ENCODE data around the gene PDGFB.
"Not testable (repeated sequence)": the region's sequence is repeated elsewhere in the genome, so short reads cannot be mapped to it uniquely, and the experiment has no call there.

PDGFB gene

DNA sequence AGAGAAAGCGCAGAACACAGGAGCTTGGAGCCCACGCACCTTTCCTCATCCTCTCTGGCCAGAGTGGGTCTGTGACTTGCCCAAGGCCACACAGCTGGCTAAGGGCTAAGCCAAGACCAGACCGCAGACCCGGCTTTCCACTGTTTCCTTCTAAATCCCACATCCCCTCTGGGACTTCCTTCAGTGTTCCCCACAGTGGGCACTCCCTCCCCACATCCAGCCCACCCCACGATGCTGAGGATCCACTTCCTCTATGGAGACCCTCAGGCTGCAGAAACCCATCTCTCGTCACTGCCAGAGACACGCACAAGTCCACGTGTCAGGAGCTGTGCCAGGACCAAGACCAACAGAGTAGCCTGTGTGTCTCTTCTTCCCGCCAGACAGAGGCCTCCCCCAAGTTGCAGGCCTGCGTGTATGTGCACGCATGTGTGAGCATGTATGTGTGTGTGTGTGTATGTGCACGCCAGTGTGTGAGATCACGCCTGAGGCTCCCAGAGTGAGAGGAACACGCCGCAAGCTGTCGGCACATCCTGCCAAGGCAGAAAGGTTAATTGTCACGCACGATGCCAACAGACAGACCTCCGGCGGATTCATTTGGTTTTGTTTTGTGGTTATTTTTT is 21.6 kb downstream of the PDGFB start:
- no peak for DNase-seq

GRCh38 chr22:39221999-39222686 is 22.6 kb downstream of the PDGFB start:
- DNase-seq, result no peak

DNA sequence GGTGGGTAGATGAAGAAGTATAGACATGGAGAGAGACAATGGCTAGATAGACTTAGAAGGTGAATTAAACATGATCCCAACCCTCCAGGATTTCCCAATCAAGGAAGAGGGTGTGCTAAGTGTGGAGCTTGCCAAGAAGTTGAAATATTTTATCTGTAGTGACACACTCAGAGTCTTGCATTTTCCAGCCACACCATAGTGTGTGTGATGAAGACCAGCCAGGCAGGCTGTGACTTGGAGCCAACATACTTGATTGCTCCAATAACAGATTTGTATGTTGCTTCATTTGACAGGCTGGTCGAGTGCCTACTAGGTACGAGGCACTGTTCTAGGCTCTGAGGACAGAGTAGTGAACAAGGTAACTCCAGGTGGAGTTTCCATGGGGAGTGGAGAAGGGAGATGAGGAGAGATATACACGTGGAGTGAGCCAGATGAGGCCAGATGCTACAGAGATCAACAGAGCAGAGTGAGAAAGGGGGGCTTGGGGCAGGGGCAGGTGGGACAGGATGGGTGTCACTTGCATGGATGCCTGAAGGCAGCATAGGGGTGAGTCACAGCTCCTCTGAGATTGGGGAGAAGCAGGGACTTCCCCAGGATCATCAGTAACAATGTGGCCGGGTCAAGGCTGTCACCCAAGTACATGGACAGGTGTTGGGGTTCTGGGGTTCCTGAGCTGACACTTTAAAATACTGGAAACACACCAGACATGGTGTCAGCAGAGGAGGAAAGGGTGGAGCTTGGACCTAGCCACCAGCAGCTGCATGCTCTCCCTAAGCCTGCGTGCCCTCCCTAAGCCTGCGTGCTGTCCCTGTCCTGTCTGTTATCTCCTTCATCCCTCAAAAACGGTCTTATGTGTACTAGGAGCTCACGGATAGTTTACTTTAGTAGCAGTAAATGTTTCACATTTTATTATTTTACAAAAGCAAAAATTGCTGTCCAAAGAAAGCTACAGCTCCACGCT is 23.6 kb downstream of the PDGFB start:
- DNase-seq, result no peak

- no peak for DNase-seq
Measured at GRCh38 chr22:39220450-39220849, 24.3 kb downstream of the PDGFB start.

GRCh38 chr22:39219071-39220039 is 25.4 kb downstream of the PDGFB start:
- no peak for DNase-seq

GRCh38 chr22:39218432-39218831 is 26.4 kb downstream of the PDGFB start:
- DNase-seq, result not testable (repeated sequence)

- no peak for DNase-seq
Measured at GRCh38 chr22:39216143-39216490, 28.7 kb downstream of the PDGFB start.

DNA sequence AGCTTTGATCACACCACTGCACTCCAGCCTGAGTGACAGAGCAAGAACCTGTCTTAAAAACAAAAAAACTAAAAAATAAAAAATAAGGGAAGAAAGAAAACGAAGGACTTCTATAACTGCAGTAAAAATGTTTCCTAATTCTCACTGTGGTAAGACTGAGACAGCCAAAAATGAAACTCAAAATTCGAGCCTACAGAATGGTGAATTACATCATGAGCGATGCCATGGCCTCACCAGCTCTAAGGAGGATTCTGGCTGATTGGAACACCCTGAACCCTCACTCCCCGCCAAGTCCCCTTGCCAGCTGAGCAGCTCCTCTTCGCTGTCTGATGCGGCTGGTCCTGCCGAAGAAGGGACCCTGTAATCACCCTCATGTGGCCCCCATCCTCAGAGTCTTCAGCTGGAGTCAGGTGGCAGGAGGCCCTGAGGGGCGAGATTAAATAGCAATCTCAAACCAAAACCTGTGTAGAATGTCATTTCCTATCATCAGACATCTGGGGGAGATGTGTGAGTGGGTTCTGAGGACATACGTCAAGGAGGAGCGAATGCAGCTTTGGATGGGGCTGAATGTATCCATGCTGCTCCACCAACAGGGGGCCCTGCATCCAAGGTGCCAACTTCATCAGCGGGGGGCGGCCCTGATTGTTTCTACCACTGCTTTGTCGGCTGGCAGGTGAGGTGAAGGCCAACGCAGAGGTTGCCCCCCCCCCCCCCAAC is 29.2 kb downstream of the PDGFB start:
- no peak for DNase-seq

- DNase-seq, result no peak
Measured at GRCh38 chr22:39215070-39215396, 29.7 kb downstream of the PDGFB start.

GRCh38 chr22:39214383-39215069 is 30.3 kb downstream of the PDGFB start:
- no peak for DNase-seq

DNA sequence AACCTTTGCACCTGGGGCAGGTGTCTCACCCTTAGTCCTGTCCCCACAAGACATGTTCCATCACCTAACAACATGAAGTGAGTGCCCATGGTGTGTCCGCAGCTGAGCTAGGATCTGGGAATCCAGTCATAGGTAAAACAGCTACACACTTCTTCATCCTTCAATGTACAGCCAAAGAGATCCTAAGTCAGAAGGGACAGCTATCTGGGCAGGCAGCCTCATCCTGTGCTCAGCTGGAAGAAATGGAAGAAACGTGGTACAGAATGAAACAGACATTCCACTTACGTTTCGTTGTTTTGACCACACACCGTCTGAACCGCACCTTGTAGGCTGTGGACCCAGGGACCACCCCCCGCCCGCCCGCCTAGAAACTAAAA is 30.8 kb downstream of the PDGFB start:
- no peak for DNase-seq

GRCh38 chr22:39212721-39213376 is 31.9 kb downstream of the PDGFB start:
- no peak for DNase-seq

DNA sequence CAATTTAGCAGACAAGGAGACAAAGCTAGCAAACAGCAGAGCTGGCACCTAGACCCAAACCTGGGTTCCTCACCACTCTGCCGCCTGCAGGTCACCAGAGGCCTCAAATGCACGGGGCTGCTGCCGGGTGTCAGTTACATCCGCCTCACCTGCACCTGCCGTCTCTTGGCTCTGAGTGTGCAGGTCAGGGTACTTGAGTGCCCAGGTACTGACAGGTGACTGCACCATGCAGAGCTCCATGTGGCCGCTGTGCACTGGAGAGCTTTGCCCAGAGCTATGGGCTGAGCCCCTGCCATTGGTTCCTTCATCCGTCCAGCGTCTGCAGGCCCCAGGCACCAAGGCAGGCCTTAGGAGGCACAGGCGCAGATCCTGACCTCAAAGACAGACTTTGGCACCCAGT is 35.0 kb downstream of the PDGFB start:
- no peak for DNase-seq

GRCh38 chr22:39208013-39208680 is 36.6 kb downstream of the PDGFB start:
- DNase-seq, result no peak

DNA sequence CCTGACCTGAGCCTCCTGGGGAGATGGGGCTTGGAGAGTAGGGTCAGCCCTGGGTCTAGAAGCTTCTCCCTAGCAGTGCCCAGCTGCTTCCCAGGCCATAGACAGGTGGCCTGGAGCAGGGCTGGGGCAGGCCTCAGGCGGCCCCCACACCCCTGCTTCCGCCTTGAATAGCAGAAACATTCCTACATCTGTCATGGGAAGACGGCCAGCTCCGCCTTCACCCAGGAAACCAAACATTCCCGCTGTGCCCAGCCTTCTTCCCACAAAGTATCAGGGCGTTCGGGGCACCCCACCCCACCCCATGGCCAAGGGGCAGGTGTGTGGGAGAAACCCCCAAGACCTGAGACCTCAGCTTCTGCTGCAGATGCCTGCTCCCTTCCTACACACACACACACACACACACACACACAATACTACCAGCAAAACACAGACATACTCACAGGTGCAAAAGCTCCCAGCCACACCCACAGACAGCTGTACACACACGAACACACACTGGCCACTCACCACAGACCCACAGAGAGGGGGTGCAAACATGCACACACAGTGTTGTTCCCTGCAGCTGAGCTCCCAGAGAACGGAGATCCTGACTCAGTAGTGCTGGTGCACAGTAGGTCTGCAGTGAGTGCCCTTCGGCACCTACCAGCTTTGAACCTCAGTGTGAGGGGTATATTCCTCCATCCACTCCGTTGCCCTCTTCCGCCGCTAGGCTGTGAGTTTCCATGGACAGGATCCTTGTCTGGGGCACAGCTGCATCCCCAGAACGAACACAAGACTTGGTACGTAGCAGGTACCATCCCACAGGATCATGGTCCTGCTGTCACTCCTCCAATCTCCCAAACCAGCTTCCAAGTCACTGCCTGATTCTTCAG is 37.4 kb downstream of the PDGFB start:
- no peak for DNase-seq

DNA sequence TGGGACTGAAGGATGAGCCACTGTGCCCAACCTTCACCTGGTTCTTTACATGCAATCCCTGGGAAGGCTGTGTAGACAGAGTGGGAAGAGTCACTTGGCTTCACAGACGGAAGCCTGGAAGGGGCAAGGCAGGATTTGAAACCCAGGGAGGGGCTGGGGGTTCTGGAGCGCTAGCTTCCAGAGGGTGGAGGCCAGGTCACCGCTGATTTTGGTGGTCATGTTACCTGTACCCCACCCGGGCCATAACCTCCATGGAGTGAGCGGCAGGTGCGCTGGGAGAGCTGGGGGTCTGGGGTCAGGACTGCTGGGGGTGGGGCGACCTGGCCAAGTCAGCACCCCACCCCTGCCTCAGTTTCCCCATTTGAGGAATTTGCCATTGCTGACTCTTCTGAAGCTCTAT is 38.3 kb downstream of the PDGFB start:
- DNase-seq, result no peak

DNA sequence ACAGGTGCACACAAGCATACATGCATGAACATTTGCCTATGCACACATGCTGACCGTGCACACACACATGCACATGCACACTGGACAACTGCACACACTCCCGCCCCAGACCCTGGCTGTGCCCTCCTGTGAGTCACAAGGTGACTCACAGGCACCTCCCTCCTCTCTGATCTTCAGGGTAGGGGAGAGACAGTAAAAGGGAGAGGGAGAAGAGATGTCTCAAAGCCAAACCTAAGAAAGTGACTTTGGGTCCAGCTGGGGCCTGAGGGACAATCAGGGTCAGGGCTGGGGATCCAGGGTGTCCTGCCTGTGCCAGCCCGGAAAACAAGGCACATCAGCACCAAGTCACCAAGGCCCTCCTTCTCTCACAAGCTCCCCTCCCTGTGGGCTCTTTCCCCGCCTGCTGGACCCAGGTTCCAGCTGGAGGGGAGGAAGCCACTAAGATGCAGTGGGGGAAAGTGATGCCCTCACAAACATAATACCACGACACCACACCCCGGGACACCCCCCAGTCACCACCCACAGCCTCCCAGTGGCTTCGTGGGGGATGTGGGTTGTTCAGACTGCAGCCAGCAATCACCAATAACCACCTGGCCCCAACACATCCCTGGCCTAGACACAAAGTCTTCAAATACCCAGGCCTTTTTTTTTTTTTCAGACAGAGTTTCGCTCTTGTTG is 39.3 kb downstream of the PDGFB start:
- no peak for DNase-seq

GRCh38 chr22:39204216-39204615 is 40.6 kb downstream of the PDGFB start:
- DNase-seq, result no peak

DNA sequence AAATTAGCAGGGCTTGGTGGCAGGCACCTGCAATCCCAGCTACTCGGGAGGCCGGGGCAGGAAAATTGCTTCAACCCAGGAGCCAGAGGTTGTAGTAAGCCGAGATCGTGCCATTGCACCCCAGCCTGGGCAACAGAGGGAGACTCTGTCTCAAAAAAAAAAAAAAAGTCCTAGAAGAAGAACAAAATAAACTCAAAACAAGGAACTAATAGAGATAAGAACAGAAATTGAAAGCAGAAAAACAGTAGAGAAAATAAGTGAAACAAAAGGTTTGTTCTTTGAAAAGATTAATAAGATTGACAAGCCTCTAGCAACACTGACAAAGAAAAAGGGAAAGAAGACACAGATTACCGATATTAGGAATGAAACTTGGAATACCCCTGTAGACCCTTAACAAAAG is 47.2 kb downstream of the PDGFB start:
- DNase-seq, result no peak
